OCI-LY7 (cell line): ENCODE results near the gene ATF1. TPM values are rescaled to one million over a fixed set of nuclear protein-coding genes. Genes with fewer than 3 reads are reported as not detected.
A peak's percentile ranks its signal among the peaks of the same experiment; 100 is the strongest.

Experiments used
- BruUV-seq: library from RNA; stranded (reverse); fragments of 400-500 nt; replicated peaks from 2 replicates; lab custom pipeline; 2021; lab: Mats Ljungman, UMichigan
- CTCF ChIA-PET: fragments of 300-600 bp; sonication (Branson Sonifier 250); formaldehyde crosslinking; loops from one replicate; lab custom pipeline; 2022; ENCODE audit warnings: antibody characterized with exemption; ENCODE audit not compliant: unreplicated experiment; lab: Charles Lee
- POLR2A ChIA-PET: fragments of 300-600 bp; sonication (Branson Sonifier 250); formaldehyde crosslinking; loops from one replicate; lab custom pipeline; 2022; ENCODE audit warnings: antibody characterized with exemption; lab: Charles Lee
- DNase-seq: peaks from one replicate; pipeline ENCODE4 v3.0.0-alpha.2; 2015; ENCODE audit warnings: low spot score
- H2AFZ ChIP-seq: fragments of 200-600 bp; sonication (generic), shearing (Covaris generic); 2 replicates; pipeline ENCODE4 v1.6.1; 2014; ENCODE audit warnings: mild to moderate bottlenecking, antibody characterized with exemption, low read length, moderate library complexity
- H3K27ac ChIP-seq: fragments of 200-600 bp; sonication (generic); 2 replicates; pipeline ENCODE4 v1.5.1; 2014; ENCODE audit warnings: mixed run types, low read depth, mild to moderate bottlenecking, moderate library complexity, low read length, inconsistent platforms; ENCODE audit not compliant: poor library complexity, severe bottlenecking
- H3K36me3 ChIP-seq: fragments of 200-600 bp; sonication (generic); 2 replicates; pipeline ENCODE4 v1.6.1; 2014; ENCODE audit warnings: mild to moderate bottlenecking, antibody characterized with exemption, low read length, moderate library complexity, mixed read lengths; ENCODE audit not compliant: insufficient read depth
- H3K4me1 ChIP-seq: fragments of 200-600 bp; sonication (generic); 2 replicates; pipeline ENCODE4 v1.5.1; 2014; ENCODE audit warnings: mild to moderate bottlenecking, low read length; ENCODE audit not compliant: insufficient read depth, poor library complexity, severe bottlenecking
- H3K4me2 ChIP-seq: fragments of 200-600 bp; sonication (generic); 2 replicates; pipeline ENCODE4 v1.6.1; 2014; ENCODE audit warnings: mild to moderate bottlenecking, low read length
- H3K4me3 ChIP-seq: fragments of 200-600 bp; sonication (generic); 2 replicates; pipeline ENCODE4 v1.5.1; 2014; ENCODE audit warnings: mild to moderate bottlenecking, low read depth, low read length; ENCODE audit not compliant: poor library complexity, severe bottlenecking
- H3K79me2 ChIP-seq: fragments of 200-600 bp; sonication (generic); 2 replicates; pipeline ENCODE4 v1.6.1; 2016; ENCODE audit warnings: low read depth, mild to moderate bottlenecking, low read length, moderate library complexity, mixed read lengths; ENCODE audit not compliant: insufficient read depth
- H3K9me2 ChIP-seq: fragments of 200-600 bp; sonication (generic); 2 replicates; pipeline ENCODE4 v1.6.1; 2016; ENCODE audit warnings: mild to moderate bottlenecking, low read length, mixed read lengths; ENCODE audit not compliant: insufficient read depth
- H3K9me3 ChIP-seq: fragments of 200-600 bp; sonication (generic); 2 replicates; pipeline ENCODE4 v1.6.1; 2014; ENCODE audit warnings: mild to moderate bottlenecking, mixed run types, low read length, mixed read lengths
- H4K20me1 ChIP-seq: fragments of 200-600 bp; sonication (generic); 2 replicates; pipeline ENCODE4 v1.6.1; 2014; ENCODE audit warnings: mild to moderate bottlenecking, antibody characterized with exemption, low read length, moderate library complexity, mixed read lengths; ENCODE audit not compliant: insufficient read depth
- EZH2phosphoT487 ChIP-seq: fragments of 200-600 bp; sonication (generic); IDR thresholded peaks from 2 replicates; pipeline ENCODE4 v1.6.1; 2018; ENCODE audit warnings: low read depth, borderline replicate concordance, mild to moderate bottlenecking, mixed run types, antibody characterized with exemption, low read length, moderate library complexity, mixed read lengths
- intact Hi-C: fragments of 100-400 bp; cut with micrococcal nuclease; formaldehyde crosslinking; loops from one replicate; pipeline ENCODE4 v1.10.0; 2022; ENCODE audit not compliant: unreplicated experiment
- total RNA-seq, 2 experiments: library from RNA; depleted of rRNA in 1 of 2; stranded (reverse); fragments of >200 nt in 1 of 2; shearing (Covaris generic) in 1 of 2; gene quantifications; 2 replicates each; pipeline ENCODE4 v1.2.3, GENCODE V29; 2014 to 2022
- TF ChIP-seq, protein P1 (sequence below): fragments of 200-600 bp; sonication (generic); conservative IDR thresholded peaks from 2 replicates; pipeline ENCODE4 v1.5.1; 2014; ENCODE audit warnings: mild to moderate bottlenecking, antibody characterized with exemption, low read length, moderate library complexity, mixed read lengths

ATF1 gene
- total RNA-seq, 2 experiments from 2014 or later = 47.4 to 55.7 TPM

DNA sequence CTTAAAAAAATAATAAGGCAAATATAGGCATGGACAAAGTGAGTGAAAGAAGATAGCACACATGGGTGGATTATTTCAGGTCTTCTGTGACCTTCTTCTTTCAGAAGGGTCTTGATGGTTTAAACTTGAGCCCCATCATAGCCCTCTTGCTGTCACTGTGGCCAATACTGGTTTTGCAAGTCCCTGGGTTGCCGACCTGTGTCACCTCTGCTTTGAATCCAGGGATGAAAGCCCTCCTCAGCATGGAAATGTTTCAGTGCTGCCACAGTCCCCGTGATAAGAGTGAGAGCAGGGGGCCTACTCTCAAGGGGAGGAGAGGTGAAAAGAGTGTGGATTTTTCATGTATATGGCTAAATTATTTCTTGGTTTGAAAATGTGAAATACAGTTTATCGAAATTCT is 30.2 kb upstream of the ATF1 start:
- peaks cover 42% of the 10 kb centered on the region for H3K36me3 ChIP-seq

DNA sequence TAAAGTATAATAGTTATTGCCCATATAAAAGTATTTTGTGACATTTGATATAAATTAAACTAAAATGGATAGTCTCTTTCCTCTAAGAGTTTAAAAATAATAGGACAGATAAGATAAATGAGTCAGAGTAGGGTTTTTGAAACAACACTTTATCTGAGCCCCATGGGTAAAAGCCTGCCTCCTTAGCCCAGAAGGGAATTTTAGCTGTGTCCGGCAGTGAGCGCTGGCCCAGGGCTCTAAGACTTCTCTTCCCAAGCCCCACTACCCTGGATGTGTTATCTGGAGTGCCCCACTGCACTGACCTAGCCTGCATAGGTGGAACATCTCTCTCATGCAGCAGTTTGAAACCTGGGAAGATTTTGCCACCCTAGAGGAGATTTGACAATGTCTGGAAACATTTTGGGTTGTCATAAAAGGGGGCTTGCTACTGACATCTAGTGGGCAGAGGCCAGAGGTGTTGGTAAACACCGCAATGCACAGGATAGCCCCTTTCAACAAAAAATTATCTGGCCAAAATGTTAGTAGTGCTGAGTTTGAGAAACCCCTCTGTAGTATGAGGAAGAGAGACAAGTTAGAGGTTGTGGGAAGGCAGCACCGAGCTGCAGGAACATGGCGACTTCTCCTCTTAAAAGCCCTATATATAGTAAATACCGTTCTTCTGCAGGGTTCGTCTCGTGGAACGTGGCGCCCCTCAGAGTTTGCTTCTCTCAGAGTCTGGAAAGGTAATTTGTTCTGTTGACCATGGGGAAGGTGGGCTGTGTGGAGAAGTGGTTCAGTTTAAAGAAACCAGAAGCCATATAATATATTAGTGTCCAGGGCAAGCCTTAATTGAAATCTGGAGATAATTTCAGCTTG is 29.3 kb upstream of the ATF1 start:
- peaks cover 42% of the 10 kb centered on the region for H3K36me3 ChIP-seq
- no peaks in the 10 kb centered on the region for H3K79me2 ChIP-seq
- H4K20me1 ChIP-seq = no peaks in the 10 kb centered on the region
- no TSS peak for BruUV-seq
- H3K4me3 ChIP-seq = no peak overlapping the region
- intact Hi-C loops = loop anchor here (1.0 kb wide), 1 partner anchor 230 kb away; the partner anchor contains the start of gene DIP2B
- POLR2A ChIA-PET = interaction anchor here (0.6 kb wide), 1 partner anchor 221 kb away, joined by 3 read pairs; no protein-coding TSS in a partner anchor
- CTCF ChIA-PET = no interaction called here
- H3K27ac ChIP-seq = no peak overlapping the region
- H3K4me1 ChIP-seq = no peaks in the 10 kb centered on the region
- H3K9me3 ChIP-seq = no peaks in the 10 kb centered on the region
- H2AFZ ChIP-seq = no peak overlapping the region
- H3K4me2 ChIP-seq = no peak overlapping the region
- DNase-seq = peak; percentile 64
- no peaks in the 10 kb centered on the region for H3K9me2 ChIP-seq
- TF ChIP-seq, protein P1, sequence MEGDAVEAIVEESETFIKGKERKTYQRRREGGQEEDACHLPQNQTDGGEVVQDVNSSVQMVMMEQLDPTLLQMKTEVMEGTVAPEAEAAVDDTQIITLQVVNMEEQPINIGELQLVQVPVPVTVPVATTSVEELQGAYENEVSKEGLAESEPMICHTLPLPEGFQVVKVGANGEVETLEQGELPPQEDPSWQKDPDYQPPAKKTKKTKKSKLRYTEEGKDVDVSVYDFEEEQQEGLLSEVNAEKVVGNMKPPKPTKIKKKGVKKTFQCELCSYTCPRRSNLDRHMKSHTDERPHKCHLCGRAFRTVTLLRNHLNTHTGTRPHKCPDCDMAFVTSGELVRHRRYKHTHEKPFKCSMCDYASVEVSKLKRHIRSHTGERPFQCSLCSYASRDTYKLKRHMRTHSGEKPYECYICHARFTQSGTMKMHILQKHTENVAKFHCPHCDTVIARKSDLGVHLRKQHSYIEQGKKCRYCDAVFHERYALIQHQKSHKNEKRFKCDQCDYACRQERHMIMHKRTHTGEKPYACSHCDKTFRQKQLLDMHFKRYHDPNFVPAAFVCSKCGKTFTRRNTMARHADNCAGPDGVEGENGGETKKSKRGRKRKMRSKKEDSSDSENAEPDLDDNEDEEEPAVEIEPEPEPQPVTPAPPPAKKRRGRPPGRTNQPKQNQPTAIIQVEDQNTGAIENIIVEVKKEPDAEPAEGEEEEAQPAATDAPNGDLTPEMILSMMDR = peak; percentile 94
- no peak for TF ChIP-seq EZH2phosphoT487

More for the DNA sequence above, 30.2 kb upstream of the ATF1 start:
- TF ChIP-seq EZH2phosphoT487 = no peak
- TF ChIP-seq, protein P1 = no peak
- Histone ChIP-seq H3K4me2 (no peak overlapping the region), H3K9me2 (no peaks in the 10 kb centered on the region), H3K27ac (no peak overlapping the region), H3K4me3 (no peak overlapping the region), H4K20me1 (no peaks in the 10 kb centered on the region), H3K4me1 (no peaks in the 10 kb centered on the region), H3K79me2 (no peaks in the 10 kb centered on the region), H2AFZ (no peak overlapping the region), H3K9me3 (no peaks in the 10 kb centered on the region)
- BruUV-seq = no TSS peak
- ChIA-PET CTCF (no interaction called here), POLR2A (no interaction called here)
- DNase-seq = no peak
- intact Hi-C loops = loop anchor here (1.0 kb wide), 1 partner anchor 229 kb away; the partner anchor contains the start of gene DIP2B

DNA sequence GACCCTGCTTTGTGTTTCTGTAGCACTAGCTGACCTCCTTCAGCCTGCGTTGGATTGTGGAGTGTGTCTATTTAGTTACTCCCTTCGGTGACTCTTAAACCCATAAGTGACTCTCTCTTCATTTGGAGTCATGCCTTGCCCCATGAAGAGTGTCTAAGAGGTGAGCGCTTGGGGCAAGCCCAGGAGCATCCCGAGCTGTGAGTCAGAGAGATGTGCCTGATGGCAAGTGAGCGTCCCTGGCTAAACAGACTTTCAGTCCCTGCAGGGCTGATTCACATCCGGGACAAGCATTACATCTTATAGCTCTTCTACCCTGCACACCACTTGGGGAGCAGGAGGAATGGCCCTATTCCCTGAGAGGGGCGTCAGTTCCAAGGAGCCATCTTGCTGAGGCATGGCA is 24.3 kb upstream of the ATF1 start:
- no peaks in the 10 kb centered on the region for H4K20me1 ChIP-seq
- H2AFZ ChIP-seq = no peak overlapping the region
- no peaks in the 10 kb centered on the region for H3K4me1 ChIP-seq
- intact Hi-C loops = no loop called here
- no TSS peak for BruUV-seq
- H3K9me3 ChIP-seq = no peaks in the 10 kb centered on the region
- ChIA-PET POLR2A (no interaction called here), CTCF (no interaction called here)
- DNase-seq = no peak
- no peaks in the 10 kb centered on the region for H3K9me2 ChIP-seq
- TF ChIP-seq EZH2phosphoT487 = no peak
- TF ChIP-seq, protein P1 = no peak
- peaks cover 44% of the 10 kb centered on the region for H3K36me3 ChIP-seq
- H3K4me2 ChIP-seq = no peak overlapping the region
- H3K27ac ChIP-seq = no peak overlapping the region
- no peaks in the 10 kb centered on the region for H3K79me2 ChIP-seq
- H3K4me3 ChIP-seq = no peak overlapping the region
